GM19025 (cell line): ENCODE measurements around the gene TLE7.

ENCODE experiments used
- ATAC-seq: cut with Tn5 transposase; IDR thresholded peaks from one replicate; pipeline ENCODE4 v1.9.1; 2021; ENCODE audit warnings: mild to moderate bottlenecking, low read depth, moderate library complexity; ENCODE audit not compliant: unreplicated experiment

TLE7 gene

DNA sequence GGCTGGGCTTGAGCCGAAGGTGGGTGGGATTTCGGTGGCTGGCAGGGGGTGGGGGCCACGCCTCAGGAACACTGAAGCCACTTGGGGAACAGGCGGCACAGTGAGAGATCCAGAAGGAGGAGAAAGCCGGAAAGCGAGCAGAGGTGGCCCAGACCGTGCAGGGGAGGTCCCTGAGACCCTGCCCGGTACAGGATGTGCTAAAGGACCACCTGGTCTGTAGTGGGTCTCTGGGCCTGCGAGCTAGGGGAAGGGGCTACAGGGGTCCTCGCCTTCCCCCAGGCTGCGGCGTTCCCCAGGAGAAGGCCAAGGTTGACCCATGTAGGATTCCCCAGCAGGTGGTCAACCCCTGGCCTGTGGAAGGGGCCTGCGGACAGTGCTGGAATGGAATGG lies at the start of gene TLE7:
TLE7 (minus strand) TSS at position 4 of the 390 bp plus-strand sequence. CDS start 8,730 bp downstream, outside the sequence.
- no peak for ATAC-seq

DNA sequence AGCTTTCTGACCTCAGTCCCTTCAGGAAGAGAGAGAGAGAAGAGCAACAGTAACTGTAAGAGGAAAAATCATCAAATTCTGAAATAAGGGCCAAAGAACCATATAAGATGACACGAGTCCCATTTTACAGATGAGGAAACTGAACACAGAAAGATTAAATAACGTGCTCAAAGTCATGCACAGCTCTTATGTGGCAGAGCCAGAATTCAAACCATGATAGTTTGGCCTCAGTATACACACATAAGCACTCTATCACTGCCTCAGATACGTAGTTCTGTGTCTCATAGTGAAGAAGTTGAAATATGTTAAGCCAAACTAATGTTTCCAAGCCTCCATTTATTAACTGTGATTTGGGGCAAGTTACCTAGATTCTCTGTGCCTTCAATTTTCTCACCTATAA lies 49.2 kb upstream of the TLE7 start:
- ATAC-seq = no peak

DNA sequence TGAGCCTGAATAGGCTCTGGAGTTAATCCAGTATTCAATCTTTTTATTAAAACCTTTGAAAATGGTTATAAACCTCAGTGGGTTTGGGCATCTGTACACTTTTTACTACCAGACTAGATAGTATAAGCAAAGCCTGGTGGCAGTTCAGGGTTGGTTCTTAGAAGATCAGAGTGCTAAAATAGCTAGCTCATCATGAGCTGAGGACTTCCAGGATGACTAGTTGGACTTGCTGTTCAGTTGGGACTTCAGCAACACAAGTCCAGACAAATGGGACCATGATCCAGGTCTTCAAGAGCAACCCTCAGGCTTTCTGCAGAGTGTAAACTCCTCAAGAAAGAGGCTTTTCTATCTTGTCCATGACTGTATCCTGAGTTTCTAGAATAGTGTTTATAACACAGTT lies 48.5 kb upstream of the TLE7 start:
- ATAC-seq = no peak

DNA sequence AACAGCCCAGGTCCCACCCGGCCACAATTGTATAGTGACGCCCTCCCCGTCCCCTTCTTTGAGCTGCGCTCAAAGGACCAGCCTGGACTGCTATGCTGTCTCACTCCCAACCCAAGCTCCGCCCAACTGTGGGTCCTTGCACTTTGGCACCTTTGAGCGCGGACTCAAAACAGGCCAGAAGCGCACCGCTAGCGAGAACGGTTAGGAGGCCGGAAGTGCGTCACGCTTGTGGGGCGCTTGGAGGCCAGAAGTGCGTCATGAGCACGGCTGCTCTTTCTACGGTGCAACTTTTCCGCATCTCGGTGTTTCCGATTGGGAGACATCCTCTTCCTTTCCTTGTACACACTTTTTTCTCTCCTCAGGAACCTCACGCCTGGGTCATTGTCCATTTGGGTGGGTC lies 47.3 kb upstream of the TLE7 start, which contains the start of gene ZNF19:
ZNF19 (minus strand) TSS at position 203 of the 400 bp plus-strand sequence. CDS start 7,210 bp downstream, outside the sequence.
- no peak for ATAC-seq

DNA sequence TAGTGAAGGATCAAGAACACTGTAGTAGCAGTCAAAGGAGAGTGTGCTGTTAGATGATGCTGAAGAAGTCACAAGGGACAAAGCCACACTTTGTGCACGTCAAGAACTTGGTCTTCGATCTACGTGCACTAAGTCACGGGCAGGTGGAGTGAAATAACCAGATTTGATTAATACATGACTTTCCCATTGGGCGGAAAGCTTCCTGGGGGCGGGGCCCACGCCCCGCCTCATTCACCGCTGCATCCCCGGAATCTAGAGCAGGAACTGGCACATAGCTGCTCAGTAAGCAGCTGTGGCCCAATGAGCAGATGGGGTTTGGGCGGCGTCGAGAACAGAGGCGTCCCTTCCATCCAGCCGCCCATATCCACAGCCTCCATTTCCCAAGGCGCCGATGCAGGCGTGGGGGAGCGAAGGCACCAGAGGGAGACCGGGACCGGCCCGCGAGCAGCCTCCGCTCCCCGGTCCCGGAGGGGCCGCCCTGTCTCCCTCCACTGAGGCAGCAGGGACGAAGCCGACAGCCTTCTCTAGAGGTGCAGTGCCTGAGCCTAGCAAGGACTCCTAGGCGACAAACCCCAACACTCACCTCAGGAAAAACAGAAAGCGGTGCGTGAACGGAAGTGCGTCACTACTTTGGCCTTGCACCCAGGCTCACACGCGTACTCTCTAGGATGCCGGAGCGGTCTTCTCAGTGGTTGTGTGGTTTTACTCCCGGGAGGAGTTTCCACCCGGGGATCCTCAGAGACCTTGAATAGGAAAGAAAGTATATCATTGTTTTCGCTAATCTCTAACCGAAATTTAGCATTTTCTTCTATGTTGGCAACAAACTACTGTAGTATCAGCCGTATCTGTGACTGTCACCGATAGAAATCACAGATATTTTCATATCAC lies 42.4 kb upstream of the TLE7 start:
- peak; percentile 90 for ATAC-seq

DNA sequence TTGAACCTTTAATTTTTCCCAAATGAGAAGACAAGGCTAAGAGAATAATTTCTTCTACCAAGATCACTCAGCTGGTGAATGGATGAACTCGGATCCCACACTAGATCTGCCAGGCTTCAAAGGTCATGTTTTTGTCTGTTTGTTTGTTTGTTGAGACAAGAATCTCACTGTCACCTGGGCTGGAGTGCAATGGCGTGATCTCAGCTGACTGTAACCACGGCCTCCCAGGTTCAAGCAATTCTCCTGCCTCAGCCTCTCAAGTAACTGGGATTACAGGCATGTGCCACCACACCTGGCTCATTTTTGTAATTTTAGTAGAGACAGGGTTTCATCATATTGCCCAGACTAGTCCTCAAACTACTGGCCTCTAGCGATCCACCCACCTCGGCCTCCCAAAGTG lies 40.7 kb upstream of the TLE7 start:
- no peak for ATAC-seq

DNA sequence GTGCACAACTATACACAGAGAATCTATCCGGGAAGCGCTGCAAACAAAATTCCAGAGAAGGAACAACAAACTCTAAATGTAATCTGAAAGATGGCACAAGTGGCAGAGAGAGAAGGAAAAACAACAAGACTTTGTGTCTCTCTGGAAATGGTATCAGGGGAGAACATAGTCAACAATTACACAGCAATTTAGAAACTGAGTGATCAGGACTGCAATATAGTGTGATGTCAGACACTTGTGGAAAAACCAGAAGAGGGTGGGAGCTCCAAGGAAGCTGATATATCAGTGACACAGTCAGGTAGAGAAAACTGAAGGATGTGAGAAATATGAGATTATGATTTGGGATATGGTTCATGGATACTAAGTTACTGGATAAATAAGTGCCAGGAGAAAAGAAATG lies 39.1 kb upstream of the TLE7 start:
- no peak for ATAC-seq

DNA sequence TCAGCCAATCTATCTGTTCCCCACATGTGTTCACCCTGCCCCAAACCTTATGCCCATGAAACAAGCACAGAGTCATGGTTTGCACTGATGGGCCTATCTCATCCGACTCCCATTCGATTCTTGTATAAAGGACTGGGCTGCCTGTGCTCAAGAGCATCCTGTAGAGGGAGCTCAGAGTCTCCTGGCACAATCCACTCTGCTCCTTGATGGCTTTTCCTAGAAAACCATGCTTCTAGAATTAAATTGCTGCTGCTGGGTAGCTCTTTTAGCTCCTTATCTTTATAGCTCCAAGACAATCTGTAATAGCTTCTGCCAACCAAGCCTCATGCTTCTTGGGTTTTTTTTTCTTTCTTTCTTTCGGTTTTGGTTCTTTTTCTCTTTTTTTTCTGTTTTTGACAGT lies 37.6 kb upstream of the TLE7 start:
- no peak for ATAC-seq

DNA sequence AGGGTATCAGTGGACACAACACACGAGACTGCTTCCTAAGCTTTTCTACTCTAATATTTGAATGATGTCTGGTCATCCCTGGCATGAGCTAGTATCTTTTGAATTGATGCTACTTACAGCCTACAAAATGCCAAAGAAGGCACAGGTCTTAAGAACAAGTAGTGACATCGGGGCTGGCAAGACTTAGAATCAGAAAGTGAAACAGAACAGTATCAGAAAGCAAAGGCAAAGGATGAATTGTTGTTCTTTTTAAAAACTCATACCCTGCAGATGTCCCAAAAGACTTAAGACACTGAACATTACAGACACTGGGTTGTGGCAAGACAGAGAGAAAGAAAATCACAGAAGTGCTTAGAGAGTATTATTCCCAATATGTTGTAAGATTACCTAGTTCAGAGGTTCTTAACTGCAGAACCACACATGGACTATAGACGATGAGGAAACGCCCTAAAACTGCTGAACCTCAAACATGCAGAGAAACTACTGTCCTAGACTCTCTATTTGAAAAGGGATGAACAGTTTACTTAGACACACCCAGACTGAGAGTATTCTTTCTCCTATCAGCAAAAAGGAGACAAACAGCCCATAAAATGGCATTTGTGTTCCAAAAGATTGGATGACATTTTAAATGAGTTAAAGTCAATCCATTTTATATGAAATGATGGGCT lies 34.7 kb upstream of the TLE7 start:
- no peak for ATAC-seq

DNA sequence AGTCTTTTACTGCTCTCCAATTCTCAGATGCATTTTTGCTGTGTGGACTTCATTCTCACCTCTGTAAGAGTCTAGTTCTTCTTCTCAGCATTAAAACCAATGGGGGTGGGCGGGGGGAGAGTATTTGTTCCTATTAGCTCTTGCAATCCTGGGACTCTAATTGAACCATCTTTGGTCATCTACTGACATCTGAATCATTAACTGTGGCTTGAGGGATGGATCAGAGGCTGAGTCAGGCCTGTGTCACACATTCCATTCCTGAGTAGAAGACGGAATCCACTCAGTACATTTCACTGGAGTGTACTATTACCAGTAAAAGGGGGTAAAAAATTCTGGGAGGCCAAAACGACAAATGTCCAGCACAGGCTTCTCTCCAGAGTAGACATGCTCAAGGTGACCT lies 33.0 kb upstream of the TLE7 start:
- ATAC-seq = no peak

DNA sequence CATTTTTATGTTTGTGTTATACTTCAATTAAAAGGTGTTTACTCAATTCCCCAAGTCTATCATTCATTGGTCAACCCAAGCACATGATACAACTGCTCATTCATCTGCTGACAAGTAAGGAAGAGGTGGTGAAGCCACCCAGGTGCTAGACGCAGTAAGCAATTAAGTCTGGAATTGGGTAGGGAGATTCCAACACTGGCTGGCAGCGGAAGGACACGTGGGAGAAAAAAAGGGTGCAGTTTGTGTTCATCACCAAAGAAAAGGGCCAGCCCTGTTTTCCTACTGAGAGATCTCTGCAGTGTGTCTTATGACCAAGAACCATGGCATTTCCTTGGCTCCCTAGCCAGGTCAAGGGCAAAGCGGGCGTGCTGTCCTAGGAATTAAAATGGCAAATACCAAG lies 32.0 kb upstream of the TLE7 start:
- no peak for ATAC-seq

DNA sequence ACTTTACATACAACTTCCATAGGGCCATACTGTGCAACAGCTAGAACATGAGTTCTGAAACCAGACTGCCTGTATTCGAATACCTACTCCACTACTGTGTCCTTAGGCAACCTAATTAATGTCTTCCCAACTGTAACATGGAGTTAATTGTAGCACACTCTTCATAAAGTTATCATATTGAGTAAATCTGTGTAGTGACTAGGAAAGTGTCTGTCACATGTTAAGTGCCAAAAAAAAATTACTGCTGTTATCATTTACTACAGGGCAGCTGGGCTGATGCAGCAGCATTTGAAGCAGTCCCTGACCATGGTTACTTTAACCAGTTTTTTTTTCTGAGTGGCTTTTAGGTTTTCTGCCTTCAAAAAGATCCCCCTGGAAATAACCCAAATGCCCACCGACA lies 31.1 kb upstream of the TLE7 start:
- ATAC-seq = no peak

DNA sequence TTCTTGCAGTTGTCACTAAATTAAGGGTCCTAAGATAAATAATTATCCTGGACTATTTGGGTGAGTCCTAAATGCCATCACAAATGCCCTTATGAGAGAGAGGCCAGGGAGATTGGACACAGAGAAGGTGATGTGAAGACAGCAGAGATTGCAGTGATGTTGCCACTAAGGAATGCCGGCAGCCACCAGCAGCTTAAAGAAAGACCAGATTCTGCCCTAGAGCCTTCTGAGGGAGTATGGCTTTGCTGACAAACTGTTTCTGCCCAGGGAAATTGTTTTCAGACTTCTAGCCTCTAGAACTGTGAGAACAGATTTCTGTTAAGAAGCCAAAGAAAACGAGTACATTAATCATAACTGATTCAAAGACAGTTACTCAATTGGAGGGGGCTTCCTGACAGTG lies 30.2 kb upstream of the TLE7 start:
- no peak for ATAC-seq

DNA sequence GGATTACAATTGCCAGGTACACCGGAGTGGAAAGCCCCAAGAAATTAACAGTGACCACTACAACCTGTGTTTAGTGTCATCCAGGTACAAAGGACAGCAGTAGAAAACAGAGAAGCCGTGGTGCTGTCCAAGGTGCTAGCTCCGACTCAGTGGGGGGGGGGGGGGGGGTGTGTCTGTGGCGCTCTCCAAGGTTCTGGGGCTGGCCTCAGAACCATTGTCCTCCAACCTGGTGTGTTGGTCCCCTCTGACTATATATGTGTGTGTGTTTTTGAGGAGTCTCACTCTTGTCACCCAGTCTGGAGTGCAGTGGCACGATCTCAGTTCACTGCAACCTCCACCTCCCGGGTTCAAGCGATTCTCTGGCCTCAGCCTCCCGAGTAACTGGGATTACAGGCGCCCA lies 26.0 kb upstream of the TLE7 start:
- ATAC-seq = no peak

DNA sequence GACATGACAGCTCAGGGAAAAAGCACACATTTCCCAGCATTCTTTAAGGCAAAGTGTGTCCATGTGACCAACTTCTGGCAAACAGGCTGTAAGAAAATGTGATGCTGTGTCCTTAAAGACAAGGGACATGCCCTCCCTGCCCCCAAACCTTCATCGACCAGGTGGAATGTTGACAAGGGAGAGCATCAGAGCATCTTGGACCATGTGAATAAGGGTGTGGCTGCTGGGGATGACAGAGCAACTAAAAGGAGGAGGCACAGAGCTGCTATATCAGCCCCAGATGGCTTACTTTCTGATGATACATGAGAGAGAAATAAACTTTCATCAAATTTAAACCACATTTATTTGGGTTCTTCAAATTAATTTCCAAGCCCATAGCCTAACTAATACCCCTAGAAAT lies 22.4 kb upstream of the TLE7 start:
- ATAC-seq = no peak

DNA sequence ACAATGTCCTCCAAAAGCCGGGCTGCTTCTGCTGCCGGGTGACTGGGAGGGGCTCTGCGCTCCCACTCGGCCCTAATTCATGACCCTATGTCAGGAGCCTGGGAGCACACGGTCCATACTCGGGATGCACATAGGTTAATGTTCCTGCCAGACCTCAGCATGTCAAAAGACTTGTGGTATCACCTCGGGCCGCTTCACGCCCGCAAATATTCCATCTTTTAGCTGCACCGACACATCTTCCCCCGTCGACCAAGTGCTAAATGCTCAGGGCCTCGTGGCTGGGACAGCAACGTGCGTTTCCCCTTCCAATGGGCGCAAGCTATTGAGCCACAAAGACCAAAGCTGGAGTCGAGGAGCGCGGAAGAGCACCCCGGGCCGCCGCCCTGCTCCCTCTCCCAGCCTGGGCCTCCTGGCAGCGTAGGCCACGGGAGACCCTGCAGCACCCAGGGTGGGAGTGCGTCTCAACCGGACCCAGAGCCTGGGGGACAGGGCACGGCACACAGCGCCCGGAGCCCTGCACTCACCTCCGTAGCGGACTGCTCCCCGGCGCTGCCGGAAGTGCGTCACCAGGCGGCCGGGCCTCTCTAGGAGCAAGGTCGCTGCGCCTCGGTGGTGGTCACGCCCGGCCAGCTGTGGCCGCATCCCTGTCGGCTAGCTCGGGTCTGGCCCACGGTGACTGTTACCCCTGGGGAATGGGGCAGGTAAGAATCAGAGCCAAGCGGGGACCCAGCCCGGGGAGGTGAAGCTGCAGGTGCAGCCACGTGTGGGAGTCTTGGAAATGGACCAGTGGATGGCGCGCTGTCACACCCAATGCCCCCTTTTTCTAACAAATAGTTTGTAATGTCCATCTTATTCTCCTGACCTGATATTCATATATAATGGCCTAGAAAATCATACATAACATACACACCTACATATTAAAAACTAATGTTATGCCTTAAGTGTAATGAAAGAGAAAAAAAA lies 20.1 kb upstream of the TLE7 start, which contains the start of gene ZNF23:
ZNF23 (minus strand) TSS at position 562 of the 963 bp plus-strand sequence. CDS start 5,451 bp downstream, outside the sequence.
- peak; percentile 99 for ATAC-seq

DNA sequence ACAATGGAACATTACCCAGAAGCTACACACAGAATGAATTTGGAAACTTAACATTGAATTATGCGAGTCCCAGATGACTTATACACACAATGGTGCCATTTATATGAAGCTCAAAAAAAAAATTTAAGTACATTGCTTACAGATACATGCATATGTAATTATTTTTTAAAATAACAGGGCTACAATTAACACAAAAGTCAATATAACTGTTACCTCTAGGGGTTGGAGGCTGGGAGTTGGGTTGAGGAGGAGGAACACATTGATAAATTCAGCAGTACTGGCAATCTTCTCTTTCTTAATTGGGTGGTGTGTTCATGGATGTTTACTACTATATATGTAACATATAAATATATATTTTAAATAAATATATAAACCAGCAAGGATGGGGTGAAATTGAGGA lies 19.1 kb upstream of the TLE7 start:
- no peak for ATAC-seq

DNA sequence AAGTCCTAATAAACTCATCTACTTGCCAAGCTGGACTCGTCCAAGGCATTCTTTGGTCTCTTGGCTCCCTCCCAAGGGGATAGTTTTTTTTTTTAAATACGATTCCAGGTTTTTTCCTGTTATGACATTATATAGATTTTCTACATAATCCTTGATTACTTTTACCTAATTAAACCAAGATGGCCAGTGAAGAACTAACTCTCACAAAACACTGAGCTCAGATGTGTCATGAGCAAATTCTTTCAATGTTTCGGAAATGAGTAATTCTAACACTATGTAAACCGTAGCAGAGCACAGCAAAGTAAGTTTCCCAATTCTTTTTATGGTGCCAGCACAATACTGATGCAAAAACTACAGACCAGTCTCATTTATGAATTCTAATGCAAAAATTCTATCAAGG lies 18.4 kb upstream of the TLE7 start:
- no peak for ATAC-seq

DNA sequence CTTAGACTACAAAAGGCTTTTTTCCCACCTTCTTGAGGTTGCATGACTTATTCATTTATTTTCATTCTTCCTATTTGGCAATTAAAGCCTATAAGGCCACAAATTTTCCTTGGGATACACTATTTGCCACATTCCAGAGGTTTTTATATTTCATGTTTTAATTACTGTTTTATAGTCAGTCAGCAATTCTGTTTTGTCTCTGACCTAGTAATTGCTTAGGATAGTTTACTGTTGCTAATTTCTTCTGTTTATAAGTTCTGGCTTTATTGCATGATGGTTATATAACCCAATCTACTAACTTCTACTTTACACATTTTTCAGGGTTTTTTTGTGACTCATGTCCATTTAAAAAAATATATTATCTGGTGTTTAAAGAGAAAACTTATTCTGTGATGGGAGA lies 17.7 kb upstream of the TLE7 start:
- ATAC-seq = no peak

DNA sequence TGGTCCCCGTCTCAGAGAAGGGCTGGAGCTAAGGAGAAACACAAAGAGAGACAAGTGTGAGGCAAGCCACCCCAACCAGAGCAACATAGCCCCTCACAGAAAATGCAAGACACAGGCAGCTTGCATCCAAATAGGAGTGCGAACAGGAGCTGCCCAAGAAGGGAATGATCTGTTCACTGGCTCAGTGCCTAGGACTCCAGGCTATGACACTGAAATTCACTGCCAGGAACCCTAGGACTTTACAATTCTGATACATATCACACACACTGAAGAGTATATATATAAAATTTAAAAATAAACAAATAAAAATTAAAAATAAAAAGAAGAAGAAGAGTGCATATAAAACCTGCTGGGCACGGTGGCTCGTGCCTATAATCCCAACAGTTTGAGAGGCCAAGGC lies 14.9 kb upstream of the TLE7 start:
- no peak for ATAC-seq

DNA sequence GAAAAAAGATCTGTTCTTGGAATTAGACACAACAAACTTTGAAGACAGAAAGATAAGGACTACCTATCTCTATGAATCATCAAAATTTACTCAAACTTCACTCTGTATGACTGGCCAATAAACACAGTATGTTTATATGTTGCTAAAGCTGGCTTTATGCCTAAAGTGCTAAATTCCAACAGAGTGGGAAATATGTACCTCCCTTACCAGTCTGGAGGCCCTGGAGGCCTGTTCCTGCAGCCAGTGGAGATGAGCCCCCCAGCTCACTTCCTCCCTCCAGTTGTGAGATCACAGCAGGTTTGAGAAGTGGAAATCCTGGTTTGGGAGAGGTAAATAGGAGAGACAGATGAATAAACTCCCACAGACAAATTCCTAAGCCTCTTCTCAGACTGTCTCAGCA lies 11.2 kb upstream of the TLE7 start:
- no peak for ATAC-seq
